PC-3 (cell line): ENCODE results near the gene POU2F1. TPM values are rescaled to one million over a fixed set of nuclear protein-coding genes. Genes with fewer than 3 reads are reported as not detected.
A peak's percentile ranks its signal among the peaks of the same experiment; 100 is the strongest.

Source experiments
- ATAC-seq: fragments of 200-7000 bp; cut with Tn5 transposase; 2 replicates; pipeline ENCODE4 v1.9.1; 2020; ENCODE audit warnings: mild to moderate bottlenecking, moderate library complexity
- BruUV-seq: library from RNA; stranded (reverse); fragments of 400-500 nt; replicated peaks from 2 replicates; lab custom pipeline; 2021; lab: Mats Ljungman, UMichigan
- CTCF ChIA-PET: fragments of 300-600 bp; sonication (Branson Sonifier 250); formaldehyde crosslinking; loops from one replicate; lab custom pipeline; 2022; ENCODE audit warnings: antibody characterized with exemption; lab: Charles Lee
- POLR2A ChIA-PET: fragments of 300-600 bp; sonication (Branson Sonifier 250); formaldehyde crosslinking; loops from one replicate; lab custom pipeline; 2022; ENCODE audit warnings: antibody characterized with exemption; ENCODE audit not compliant: unreplicated experiment; lab: Charles Lee
- DNase-seq: peaks from one replicate; pipeline ENCODE4 v3.0.0-alpha.2; 2015
- H2AFZ ChIP-seq: fragments of 300-600 bp; sonication (generic); 2 replicates; pipeline ENCODE4 v1.6.0; 2016; ENCODE audit warnings: antibody characterized with exemption, low read length
- H3F3A ChIP-seq: fragments of 300-600 bp; sonication (generic); one replicate; pipeline ENCODE4 v1.6.0; 2017; ENCODE audit warnings: antibody characterized with exemption, low read length, control low read depth, mild to moderate bottlenecking; ENCODE audit not compliant: unreplicated experiment
- H3K27ac ChIP-seq: fragments of 300-600 bp; sonication (generic); 2 replicates; pipeline ENCODE4 v1.5.1; 2016; ENCODE audit warnings: mild to moderate bottlenecking, low read length
- H3K27me3 ChIP-seq: fragments of 300-600 bp; sonication (generic); 2 replicates; pipeline ENCODE4 v1.6.1; 2016; ENCODE audit warnings: low read length, mixed read lengths
- H3K36me3 ChIP-seq: fragments of 300-600 bp; sonication (generic); 2 replicates; pipeline ENCODE4 v1.6.1; 2016; ENCODE audit warnings: low read depth, mixed run types, low read length, mixed read lengths
- H3K4me1 ChIP-seq: fragments of 300-600 bp; sonication (generic); 2 replicates; pipeline ENCODE4 v1.5.1; 2016; ENCODE audit warnings: low read length; ENCODE audit not compliant: insufficient read depth
- H3K4me2 ChIP-seq: fragments of 300-600 bp; sonication (generic); 2 replicates; pipeline ENCODE4 v1.6.0; 2016; ENCODE audit warnings: low read length
- H3K4me3 ChIP-seq: fragments of 300-600 bp; sonication (generic); 2 replicates; pipeline ENCODE4 v1.5.1; 2016; ENCODE audit warnings: mild to moderate bottlenecking, low read length, mixed read lengths
- H3K79me2 ChIP-seq: fragments of 300-600 bp; sonication (generic); 2 replicates; pipeline ENCODE4 v1.6.1; 2017; ENCODE audit warnings: low read length, mixed read lengths
- H3K9ac ChIP-seq: fragments of 300-600 bp; sonication (generic); 2 replicates; pipeline ENCODE4 v1.6.0; 2016; ENCODE audit warnings: mild to moderate bottlenecking, low read length
- H3K9me2 ChIP-seq: fragments of 300-600 bp; sonication (generic); replicated peaks from 2 replicates; pipeline ENCODE4 v1.6.1; 2016; ENCODE audit warnings: mixed run types, low read length, mixed read lengths
- H3K9me3 ChIP-seq: fragments of 300-600 bp; sonication (generic); 2 replicates; pipeline ENCODE4 v1.6.1; 2016; ENCODE audit warnings: low read length, mixed read lengths
- H4K20me1 ChIP-seq: fragments of 300-600 bp; sonication (generic); 2 replicates; pipeline ENCODE4 v1.6.1; 2016; ENCODE audit warnings: low read length, mixed read lengths
- CTCF ChIP-seq: fragments of 300-600 bp; sonication (generic); conservative IDR thresholded peaks from 2 replicates; pipeline ENCODE4 v1.5.1; 2017; ENCODE audit warnings: antibody characterized with exemption, low read depth, mild to moderate bottlenecking, low read length
- EZH2 ChIP-seq: fragments of 300-600 bp; sonication (generic); IDR thresholded peaks from one replicate; pipeline ENCODE4 v1.6.1; 2017; ENCODE audit warnings: antibody characterized with exemption, mild to moderate bottlenecking, low read length; ENCODE audit not compliant: unreplicated experiment
- EZH2phosphoT487 ChIP-seq: fragments of 300-600 bp; sonication (generic); IDR thresholded peaks from 2 replicates; pipeline ENCODE4 v1.6.1; 2018; ENCODE audit warnings: mild to moderate bottlenecking, antibody characterized with exemption, low read length, borderline replicate concordance
- intact Hi-C: fragments of 100-400 bp; cut with micrococcal nuclease; formaldehyde crosslinking; loops from 2 replicates; pipeline ENCODE4 v1.9.0; 2023
- total RNA-seq: library from RNA; depleted of rRNA; stranded (reverse); fragments of >200 nt; gene quantifications from 2 replicates; pipeline ENCODE4 v1.2.3, GENCODE V29; 2014

The POU2F1 gene
- total RNA-seq, 1 experiment from 2014 or later = 8.7 TPM

- ATAC-seq (no peak), DNase-seq (no peak)
- H3K4me1 ChIP-seq = peaks cover 14% of the 10 kb centered on the region
- intact Hi-C loops = no loop called here
- H3K79me2 ChIP-seq = no peaks in the 10 kb centered on the region
- H3F3A ChIP-seq = no peaks in the 10 kb centered on the region
- ChIA-PET POLR2A (no interaction called here), CTCF (interaction anchor here (0.6 kb wide), 1 partner anchor 8 kb away, joined by 3 read pairs; no protein-coding TSS in a partner anchor)
- no peaks in the 10 kb centered on the region for H3K27me3 ChIP-seq
- BruUV-seq = no TSS peak
- TF ChIP-seq CTCF (no peak), EZH2phosphoT487 (no peak), EZH2 (no peak)
- H3K9me2 ChIP-seq = no peaks in the 10 kb centered on the region
- no peak overlapping the region for H3K4me2 ChIP-seq
- peak overlapping the region; percentile 87 for H3K27ac ChIP-seq
- no peak overlapping the region for H3K4me3 ChIP-seq
- H2AFZ ChIP-seq = no peak overlapping the region
- H3K9me3 ChIP-seq = peaks cover 12% of the 10 kb centered on the region
- H3K9ac ChIP-seq = peak overlapping the region; percentile 46
- no peaks in the 10 kb centered on the region for H4K20me1 ChIP-seq
- H3K36me3 ChIP-seq = peaks cover 3% of the 10 kb centered on the region; the same call in 1 of the 2 replicates
These were observed 8.7 kb upstream of the POU2F1 start for GRCh38 chr1:167212025-167212424.

- H3K4me2 ChIP-seq = no peak overlapping the region
- ChIA-PET CTCF (no interaction called here), POLR2A (no interaction called here)
- BruUV-seq = no TSS peak
- no peak overlapping the region for H3K27ac ChIP-seq
- peaks cover 14% of the 10 kb centered on the region for H3K4me1 ChIP-seq
- ATAC-seq = no peak
- H2AFZ ChIP-seq = no peak overlapping the region
- peaks cover 15% of the 10 kb centered on the region for H3K79me2 ChIP-seq
- H3K9ac ChIP-seq = no peak overlapping the region
- no peaks in the 10 kb centered on the region for H3K27me3 ChIP-seq
- TF ChIP-seq CTCF (no peak), EZH2phosphoT487 (no peak), EZH2 (no peak)
- no peaks in the 10 kb centered on the region for H4K20me1 ChIP-seq
- intact Hi-C loops = no loop called here
- no peaks in the 10 kb centered on the region for H3K9me2 ChIP-seq
- H3K36me3 ChIP-seq = no peaks in the 10 kb centered on the region
- no peaks in the 10 kb centered on the region for H3F3A ChIP-seq
- no peak overlapping the region for H3K4me3 ChIP-seq
- no peaks in the 10 kb centered on the region for H3K9me3 ChIP-seq
- DNase-seq = no peak
These were observed 3.9 kb upstream of the POU2F1 start for GRCh38 chr1:167216809-167217208.

GRCh38 chr1:167219194-167219593, 1.5 kb upstream of the POU2F1 start:
- Histone ChIP-seq H4K20me1 (peaks cover 12% of the 10 kb centered on the region), H3K4me3 (peak overlapping the region; percentile 94), H3K36me3 (no peaks in the 10 kb centered on the region), H3K27ac (peak overlapping the region; percentile 97), H3F3A (no peaks in the 10 kb centered on the region), H3K4me2 (peak overlapping the region; percentile 100), H3K4me1 (peaks cover 28% of the 10 kb centered on the region), H2AFZ (peak overlapping the region; percentile 97), H3K9me3 (no peaks in the 10 kb centered on the region), H3K79me2 (peaks cover 39% of the 10 kb centered on the region), H3K9me2 (no peaks in the 10 kb centered on the region), H3K27me3 (no peaks in the 10 kb centered on the region), H3K9ac (peak overlapping the region; percentile 97)
- intact Hi-C loops = no loop called here
- ChIA-PET POLR2A (no interaction called here), CTCF (interaction anchor here (0.5 to 1.8 kb wide), 3 partner anchors 11 to 79 kb away, joined by 3 to 21 read pairs (median 3); no protein-coding TSS in a partner anchor)
- BruUV-seq = no TSS peak
- ATAC-seq = no peak
- DNase-seq = no peak
- no peak for TF ChIP-seq CTCF
- TF ChIP-seq EZH2 = no peak
- no peak for TF ChIP-seq EZH2phosphoT487
